GM12878 (cell line): ENCODE measurements around the gene ANKRD23.

Source experiments
- JUNB ChIP-seq: IDR thresholded peaks from 2 replicates; pipeline ENCODE4 v1.6.1; 2016; ENCODE audit warnings: antibody characterized with exemption, mild to moderate bottlenecking
- KDM1A ChIP-seq: fragments of 200-600 bp; sonication (generic); IDR thresholded peaks from 2 replicates; pipeline ENCODE4 v1.6.1; 2016; ENCODE audit warnings: borderline replicate concordance
- POLR2A ChIP-seq: IDR thresholded peaks from 2 replicates; pipeline ENCODE4 v1.6.1; 2011; ENCODE audit warnings: low read depth, mild to moderate bottlenecking, low read length
- POLR2AphosphoS5 ChIP-seq: IDR thresholded peaks from 2 replicates; pipeline ENCODE4 v1.6.1; 2011; ENCODE audit warnings: mild to moderate bottlenecking, low read length, inconsistent platforms
- RFX5 ChIP-seq: IDR thresholded peaks from 2 replicates; pipeline ENCODE4 v1.6.1; 2011; ENCODE audit warnings: low read depth, low read length, improper control_type of control experiment
- TAF1 ChIP-seq: IDR thresholded peaks from 2 replicates; pipeline ENCODE4 v1.6.1; 2011; ENCODE audit warnings: mild to moderate bottlenecking, low read depth, low read length, borderline replicate concordance
- TF ChIP-seq, protein P1 (sequence below), 3 experiments: IDR thresholded peaks in 2 of 3; conservative IDR thresholded peaks in 1 of 3; 2 replicates each; pipeline ENCODE4 v1.5.1; 2011; ENCODE audit warnings: low read depth in 3 of 3, low read length in 3 of 3, mild to moderate bottlenecking in 3 of 3, control low read depth in 2 of 3, moderate library complexity in 2 of 3, inconsistent platforms in 1 of 3, mixed read lengths in 1 of 3; ENCODE audit not compliant: control insufficient read depth in 2 of 3, insufficient read depth in 1 of 3; ENCODE audit errors: extremely low read depth in 1 of 3

DNA sequence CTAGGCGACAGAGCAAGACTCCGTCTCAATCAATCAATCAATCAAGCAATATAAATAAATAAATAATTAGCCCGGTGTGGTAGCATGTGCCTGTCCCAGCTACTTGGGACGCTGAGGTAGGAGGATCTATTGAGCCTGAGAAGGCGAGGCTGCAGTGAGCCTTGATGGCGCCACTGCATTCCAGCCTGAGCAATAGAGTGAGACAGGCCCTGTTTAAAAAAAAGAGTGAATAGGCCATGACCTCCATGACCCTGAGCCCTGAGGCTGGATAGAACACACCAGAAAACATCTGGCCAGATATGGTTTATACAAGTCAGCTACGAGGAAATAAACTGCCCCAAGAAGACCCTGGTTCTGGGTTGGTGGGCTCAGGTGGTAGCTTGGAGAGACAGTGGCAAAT lies 46.4 kb upstream of the ANKRD23 start:
- TF ChIP-seq POLR2A (no peak), POLR2AphosphoS5 (no peak), JUNB (no peak), KDM1A (no peak), TAF1 (no peak), RFX5 (no peak)
- TF ChIP-seq, protein P1, sequence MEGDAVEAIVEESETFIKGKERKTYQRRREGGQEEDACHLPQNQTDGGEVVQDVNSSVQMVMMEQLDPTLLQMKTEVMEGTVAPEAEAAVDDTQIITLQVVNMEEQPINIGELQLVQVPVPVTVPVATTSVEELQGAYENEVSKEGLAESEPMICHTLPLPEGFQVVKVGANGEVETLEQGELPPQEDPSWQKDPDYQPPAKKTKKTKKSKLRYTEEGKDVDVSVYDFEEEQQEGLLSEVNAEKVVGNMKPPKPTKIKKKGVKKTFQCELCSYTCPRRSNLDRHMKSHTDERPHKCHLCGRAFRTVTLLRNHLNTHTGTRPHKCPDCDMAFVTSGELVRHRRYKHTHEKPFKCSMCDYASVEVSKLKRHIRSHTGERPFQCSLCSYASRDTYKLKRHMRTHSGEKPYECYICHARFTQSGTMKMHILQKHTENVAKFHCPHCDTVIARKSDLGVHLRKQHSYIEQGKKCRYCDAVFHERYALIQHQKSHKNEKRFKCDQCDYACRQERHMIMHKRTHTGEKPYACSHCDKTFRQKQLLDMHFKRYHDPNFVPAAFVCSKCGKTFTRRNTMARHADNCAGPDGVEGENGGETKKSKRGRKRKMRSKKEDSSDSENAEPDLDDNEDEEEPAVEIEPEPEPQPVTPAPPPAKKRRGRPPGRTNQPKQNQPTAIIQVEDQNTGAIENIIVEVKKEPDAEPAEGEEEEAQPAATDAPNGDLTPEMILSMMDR (IDR thresholded peaks at IDR 0.05 in 2 of 3, conservative IDR thresholded peaks at IDR 0.05 in 1 of 3; ENCODE audit: control insufficient read depth in 2 of 3, extremely low read depth in 1 of 3, insufficient read depth in 1 of 3, low read depth in 3 of 3, low read length in 3 of 3): no peak
